Activated naive CD8-positive, alpha-beta T cell treated with anti-CD3 and anti-CD28 coated beads, Interleukin-2, amount 50 U/mL, for 24 hours (primary cell): ENCODE results near the gene SENP1.

Experiments used
- ATAC-seq: fragments of 150-1000 bp; cut with Tn5 transposase; one replicate; pipeline ENCODE4 v1.10.0; 2021
- DNase-seq: peaks from one replicate; pipeline ENCODE4 v3.0.0; 2021
- H3K27ac Mint-ChIP-seq: one replicate; pipeline ENCODE4 v1.8.0; 2021; ENCODE audit warnings: mild to moderate bottlenecking, mixed read lengths
- H3K27me3 Mint-ChIP-seq: one replicate; pipeline ENCODE4 v1.8.0; 2021; ENCODE audit warnings: mixed read lengths
- H3K36me3 Mint-ChIP-seq: one replicate; pipeline ENCODE4 v1.8.0; 2021; ENCODE audit warnings: low read depth, mixed read lengths
- H3K4me1 Mint-ChIP-seq: one replicate; pipeline ENCODE4 v1.8.0; 2021; ENCODE audit warnings: mixed read lengths
- H3K4me3 Mint-ChIP-seq: one replicate; pipeline ENCODE4 v1.8.0; 2021; ENCODE audit warnings: mild to moderate bottlenecking, moderate library complexity, mixed read lengths
- H3K9me3 Mint-ChIP-seq: one replicate; pipeline ENCODE4 v1.8.0; 2021; ENCODE audit warnings: mixed read lengths

The SENP1 gene

DNA sequence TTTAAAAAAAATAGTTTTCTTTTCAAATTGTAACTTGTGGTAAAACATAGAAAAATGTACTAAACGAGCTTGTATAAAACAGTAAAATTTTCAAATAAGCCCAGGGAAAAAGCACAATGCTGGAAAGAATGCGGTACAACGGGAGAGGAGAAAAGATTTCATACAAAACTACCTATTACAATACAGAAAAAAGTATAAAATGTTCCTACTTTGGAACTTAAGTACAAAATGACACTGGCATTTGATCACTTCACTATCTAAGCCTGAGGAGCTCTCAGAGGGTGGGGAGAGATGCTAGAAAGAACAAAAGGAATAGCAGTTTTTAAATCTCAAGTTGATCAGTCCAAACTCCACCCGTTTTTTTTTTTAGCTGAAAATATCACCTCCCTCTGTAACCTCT is 62.1 kb downstream of the SENP1 start:
- no peaks in the 10 kb centered on the region for H3K4me1 Mint-ChIP-seq
- no peak overlapping the region for H3K27ac Mint-ChIP-seq
- ATAC-seq (no peak), DNase-seq (no peak)
- no peak overlapping the region for H3K4me3 Mint-ChIP-seq
- no peaks in the 10 kb centered on the region for H3K9me3 Mint-ChIP-seq
- peaks cover 32% of the 10 kb centered on the region for H3K36me3 Mint-ChIP-seq
- H3K27me3 Mint-ChIP-seq, result no peaks in the 10 kb centered on the region

DNA sequence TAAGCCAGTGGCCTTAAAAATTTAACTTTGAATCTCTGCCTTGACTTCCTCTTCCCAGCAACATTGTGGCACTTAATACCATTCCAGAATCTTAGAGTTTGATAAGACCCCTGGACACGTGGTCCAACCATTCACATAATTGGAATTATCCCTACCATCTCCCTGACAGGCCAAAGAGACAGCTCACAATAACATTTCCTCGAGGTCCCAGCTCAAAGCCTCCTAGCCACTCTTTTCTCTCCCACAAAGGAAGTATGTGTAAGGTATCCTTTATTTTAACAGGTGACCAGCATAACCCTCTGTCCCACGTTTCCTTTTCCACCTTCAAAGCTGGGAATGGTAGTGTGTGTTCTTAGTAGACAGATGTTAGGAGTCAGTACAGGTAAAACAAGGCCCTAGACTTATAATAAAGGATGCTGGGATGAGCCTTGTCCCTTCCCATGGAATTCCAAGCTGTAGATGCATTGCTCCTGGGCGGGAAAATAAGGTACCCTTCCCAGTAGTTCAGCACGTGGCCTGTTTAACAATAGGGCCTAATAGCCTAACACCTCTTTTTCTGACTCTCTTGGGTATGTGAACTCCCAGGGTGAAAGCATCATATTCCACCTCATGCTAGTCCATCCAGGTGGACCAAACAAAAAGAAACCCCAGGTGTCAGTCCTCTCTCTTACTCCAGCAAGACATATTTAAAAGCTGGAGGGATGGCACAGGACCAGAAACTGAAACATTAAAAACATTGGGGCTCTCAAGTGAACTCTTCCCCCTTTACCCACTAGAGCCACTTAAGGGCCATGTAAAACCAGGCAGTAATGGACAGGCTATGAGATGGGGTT is 64.1 kb downstream of the SENP1 start:
- Mint-ChIP-seq H3K36me3 (peaks cover 25% of the 10 kb centered on the region), H3K27me3 (no peaks in the 10 kb centered on the region)
- no peak for ATAC-seq

DNA sequence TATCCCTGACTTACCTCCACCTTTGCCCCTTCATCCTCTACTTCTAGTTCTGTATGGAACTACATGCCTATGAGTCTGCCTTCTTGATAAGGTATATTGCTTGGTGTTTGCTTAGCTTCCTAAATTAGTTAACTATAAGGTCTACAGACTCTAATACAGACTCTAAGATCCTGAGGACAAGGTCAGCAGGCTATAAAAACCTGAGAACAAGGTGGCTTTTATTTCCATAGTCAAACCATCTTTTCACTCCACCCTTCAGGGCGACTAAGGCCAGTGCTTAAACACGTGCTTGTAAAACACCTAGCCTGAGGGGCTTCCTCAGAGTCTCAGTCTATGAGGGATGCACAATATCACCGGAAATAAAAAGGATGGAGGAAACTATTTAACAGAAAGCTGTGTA is 65.5 kb downstream of the SENP1 start:
- H3K27me3 Mint-ChIP-seq, result no peaks in the 10 kb centered on the region
- H3K4me3 Mint-ChIP-seq, result no peak overlapping the region
- DNase-seq (no peak), ATAC-seq (no peak)
- no peak overlapping the region for H3K27ac Mint-ChIP-seq
- peaks cover 18% of the 10 kb centered on the region for H3K36me3 Mint-ChIP-seq
- peaks cover 2% of the 10 kb centered on the region for H3K4me1 Mint-ChIP-seq
- no peaks in the 10 kb centered on the region for H3K9me3 Mint-ChIP-seq

More for the DNA sequence above, 64.1 kb downstream of the SENP1 start:
- no peaks in the 10 kb centered on the region for H3K9me3 Mint-ChIP-seq
- peaks cover 2% of the 10 kb centered on the region for H3K4me1 Mint-ChIP-seq
- H3K27ac Mint-ChIP-seq, result no peak overlapping the region
- H3K4me3 Mint-ChIP-seq, result no peak overlapping the region
- DNase-seq, result no peak

DNA sequence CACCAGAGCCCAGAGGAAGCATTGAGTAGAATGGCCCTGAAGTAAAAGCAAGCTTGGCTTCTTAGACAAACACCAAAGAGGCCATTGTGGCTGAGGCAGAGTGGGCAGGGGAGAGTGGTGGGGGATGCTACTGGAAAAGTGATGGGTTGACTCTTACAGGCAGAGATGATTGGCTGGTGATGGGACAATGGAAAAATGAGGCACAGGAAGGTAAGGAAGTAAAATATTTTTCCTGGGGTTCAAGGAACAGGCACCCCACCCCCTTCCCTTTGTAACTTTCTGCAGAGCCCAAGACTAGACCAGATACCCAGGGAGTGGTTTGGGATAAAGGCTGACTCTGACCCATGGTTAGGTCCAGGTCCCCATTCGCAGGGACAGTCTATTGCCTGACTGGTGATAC is 66.7 kb downstream of the SENP1 start:
- Mint-ChIP-seq H3K4me1 (peaks cover 2% of the 10 kb centered on the region), H3K27ac (no peak overlapping the region), H3K4me3 (no peak overlapping the region), H3K27me3 (no peaks in the 10 kb centered on the region), H3K36me3 (peaks cover 11% of the 10 kb centered on the region), H3K9me3 (no peaks in the 10 kb centered on the region)
- ATAC-seq (no peak), DNase-seq (no peak)

DNA sequence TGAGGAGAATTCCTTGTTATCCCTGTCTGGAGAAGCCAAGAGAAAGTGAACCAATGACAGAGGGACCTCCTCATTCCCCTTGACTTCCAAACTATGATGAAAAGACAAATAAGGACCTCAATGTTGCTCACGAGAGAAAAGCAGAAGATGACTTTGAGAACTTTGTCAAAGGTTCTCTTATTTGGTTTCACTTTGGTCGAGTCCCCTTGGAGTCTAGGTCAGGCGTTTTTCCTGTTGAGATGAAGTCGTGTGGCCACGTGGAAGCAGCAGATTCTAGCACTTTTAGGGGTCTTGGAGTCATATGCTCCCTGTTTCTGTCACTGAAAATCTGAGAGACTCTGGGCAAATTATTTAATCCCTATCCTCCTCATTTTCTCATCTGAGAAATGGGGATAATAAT is 67.8 kb downstream of the SENP1 start:
- Mint-ChIP-seq H3K27me3 (no peaks in the 10 kb centered on the region), H3K4me3 (no peak overlapping the region), H3K27ac (no peak overlapping the region), H3K9me3 (no peaks in the 10 kb centered on the region), H3K36me3 (peaks cover 4% of the 10 kb centered on the region), H3K4me1 (peaks cover 2% of the 10 kb centered on the region)
- ATAC-seq (no peak), DNase-seq (no peak)

DNA sequence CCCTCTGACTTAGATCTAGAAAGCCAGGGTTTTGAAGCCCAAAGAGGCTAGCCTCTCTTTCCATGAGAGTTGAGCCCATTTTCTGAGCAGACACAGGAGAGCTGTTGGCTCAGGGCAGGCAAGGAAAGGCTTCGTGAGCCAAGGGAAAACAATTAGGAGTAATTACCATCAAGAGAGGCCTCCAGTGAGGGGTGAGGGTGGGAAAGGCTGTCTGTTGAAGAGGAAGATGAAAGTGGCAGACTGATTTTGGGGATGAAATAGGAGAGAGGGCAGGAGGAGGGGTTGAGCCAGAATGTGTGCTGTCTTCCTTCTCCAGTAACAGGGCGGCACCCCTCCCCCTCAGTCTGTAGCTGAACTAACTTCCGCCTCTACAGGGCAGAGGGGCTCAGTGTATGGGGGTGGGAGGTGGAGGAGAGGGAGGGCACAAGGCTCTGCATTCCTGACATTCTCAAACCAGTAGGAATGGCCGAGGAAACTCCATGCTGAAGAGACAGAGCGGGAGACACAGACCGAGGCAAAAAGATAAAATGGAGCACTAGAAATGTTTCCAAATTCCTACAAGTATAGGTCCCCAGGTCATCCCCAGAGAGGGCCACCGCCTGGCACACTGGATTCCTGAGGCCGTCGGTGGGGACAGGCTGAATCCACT is 68.5 kb downstream of the SENP1 start:
- ATAC-seq (no peak), DNase-seq (no peak)
- H3K27ac Mint-ChIP-seq, result no peak overlapping the region
- H3K36me3 Mint-ChIP-seq, result peaks cover 1% of the 10 kb centered on the region
- no peaks in the 10 kb centered on the region for H3K9me3 Mint-ChIP-seq
- H3K4me3 Mint-ChIP-seq, result no peak overlapping the region
- H3K4me1 Mint-ChIP-seq, result peaks cover 2% of the 10 kb centered on the region
- H3K27me3 Mint-ChIP-seq, result no peaks in the 10 kb centered on the region

DNA sequence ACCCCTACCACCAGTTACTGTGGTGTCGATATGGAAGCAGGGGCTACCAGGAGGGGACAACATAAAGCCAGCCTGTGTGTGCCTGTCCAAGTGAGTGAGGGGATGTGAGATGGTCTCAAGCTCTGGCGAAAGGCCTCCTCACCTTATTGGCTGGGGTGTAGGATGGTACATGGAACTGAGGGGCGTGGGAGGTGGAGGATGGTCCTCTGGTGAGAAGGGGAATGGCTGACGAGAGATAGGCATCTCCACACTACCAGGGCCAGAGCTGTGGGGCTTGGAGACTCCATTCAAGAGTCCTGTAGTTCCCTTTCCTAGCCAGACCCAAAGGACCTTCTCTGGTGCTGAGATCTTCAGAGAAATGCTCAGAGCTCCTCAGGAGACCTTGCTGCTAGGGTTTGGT is 69.1 kb downstream of the SENP1 start:
- DNase-seq, result no peak
- Mint-ChIP-seq H3K4me1 (peaks cover 2% of the 10 kb centered on the region), H3K27ac (no peak overlapping the region), H3K27me3 (no peaks in the 10 kb centered on the region), H3K9me3 (no peaks in the 10 kb centered on the region), H3K4me3 (no peak overlapping the region), H3K36me3 (no peaks in the 10 kb centered on the region)
- ATAC-seq, result no peak

DNA sequence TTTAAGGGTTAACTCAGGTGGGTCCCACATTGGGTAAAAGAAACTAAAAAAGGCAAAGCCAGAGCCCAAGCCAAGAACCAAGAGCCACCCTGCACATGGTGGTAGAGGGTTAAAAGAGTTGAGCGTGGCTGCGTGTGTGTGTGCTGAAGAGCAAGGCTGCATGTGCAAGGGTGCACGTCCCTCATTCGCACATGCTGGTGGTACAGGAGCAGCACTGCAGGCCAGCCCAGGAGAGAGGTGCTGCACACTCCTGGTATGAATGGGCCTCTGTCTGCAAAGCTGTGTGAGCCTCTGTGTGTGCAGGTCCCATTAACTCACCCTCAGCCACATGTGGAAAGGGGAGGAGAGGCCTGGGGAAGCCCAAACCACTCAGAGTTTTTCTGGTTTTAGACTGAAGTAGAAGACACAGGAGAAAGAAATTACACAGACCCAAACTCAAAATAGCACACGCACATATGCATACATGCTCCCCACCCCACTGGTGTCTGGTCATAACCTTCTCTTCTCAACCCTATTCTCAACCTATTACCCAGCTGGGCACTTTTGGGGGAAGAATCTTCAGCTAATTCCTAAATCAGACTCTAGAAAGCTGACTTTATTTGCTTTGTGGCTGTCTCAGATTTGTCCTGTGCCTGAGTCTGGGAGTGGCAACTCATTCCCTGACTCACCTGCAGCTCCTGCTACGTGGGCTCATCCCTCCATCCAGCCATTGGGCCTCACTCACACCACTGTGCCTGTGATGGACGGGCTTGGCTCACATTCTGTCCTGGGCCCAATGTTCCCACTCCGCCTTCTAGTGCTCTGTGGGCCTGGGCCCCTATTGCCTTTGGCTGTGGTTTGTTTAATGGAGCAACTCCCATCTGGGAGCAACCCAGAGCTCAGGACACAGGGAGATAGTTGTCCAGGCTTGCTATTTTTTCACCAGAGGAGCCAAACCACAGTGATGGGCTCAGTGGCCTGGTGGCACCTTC is 70.8 kb downstream of the SENP1 start:
- H3K4me3 Mint-ChIP-seq, result no peak overlapping the region
- no peaks in the 10 kb centered on the region for H3K27me3 Mint-ChIP-seq
- H3K36me3 Mint-ChIP-seq, result no peaks in the 10 kb centered on the region
- DNase-seq (no peak), ATAC-seq (no peak)
- no peaks in the 10 kb centered on the region for H3K9me3 Mint-ChIP-seq
- H3K27ac Mint-ChIP-seq, result no peak overlapping the region
- peaks cover 2% of the 10 kb centered on the region for H3K4me1 Mint-ChIP-seq

DNA sequence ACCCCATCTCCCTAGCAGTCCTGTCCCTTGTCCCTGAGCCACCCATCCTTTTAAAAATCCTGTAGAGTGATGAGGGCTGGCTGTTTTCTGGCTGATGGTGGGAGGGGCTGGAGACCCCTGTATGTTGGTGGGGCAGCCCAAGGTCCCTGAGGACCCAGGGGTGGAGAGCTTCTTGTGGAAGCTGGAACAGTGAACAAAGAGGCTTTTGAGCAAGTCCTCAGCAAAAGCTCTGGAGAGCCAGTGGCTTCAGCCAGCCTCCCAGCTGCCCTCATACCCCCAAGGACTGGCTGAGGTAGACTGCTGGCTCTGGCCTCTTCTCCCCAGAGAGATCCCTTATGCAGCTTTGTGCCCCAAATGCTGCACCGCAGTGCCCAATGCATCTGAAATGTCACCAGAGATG is 72.4 kb downstream of the SENP1 start:
- no peak overlapping the region for H3K27ac Mint-ChIP-seq
- no peak for ATAC-seq
- no peaks in the 10 kb centered on the region for H3K9me3 Mint-ChIP-seq
- no peak for DNase-seq
- H3K4me3 Mint-ChIP-seq, result no peak overlapping the region
- no peaks in the 10 kb centered on the region for H3K36me3 Mint-ChIP-seq
- peaks cover 2% of the 10 kb centered on the region for H3K4me1 Mint-ChIP-seq
- no peaks in the 10 kb centered on the region for H3K27me3 Mint-ChIP-seq

DNA sequence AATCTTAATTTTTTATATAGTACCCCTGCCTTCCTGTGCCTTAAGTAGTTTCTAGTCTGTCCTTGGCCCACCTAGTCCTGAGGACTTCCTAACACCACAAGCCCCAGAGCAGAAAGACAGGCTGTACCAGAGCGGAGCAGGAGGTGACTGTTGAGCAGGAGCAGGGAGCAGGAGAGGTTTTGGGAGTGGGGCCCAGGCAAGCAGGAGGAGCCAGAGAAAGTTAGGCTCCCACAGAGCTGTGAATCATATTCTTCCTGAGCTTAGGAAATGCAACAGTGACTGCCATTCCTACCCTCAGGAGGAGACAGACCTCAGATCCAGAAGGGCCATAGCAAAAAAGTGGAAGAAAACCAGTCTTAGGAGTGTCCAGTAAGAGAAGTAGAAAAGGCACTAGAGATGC is 73.3 kb downstream of the SENP1 start:
- ATAC-seq (no peak), DNase-seq (no peak)
- Mint-ChIP-seq H3K36me3 (no peaks in the 10 kb centered on the region), H3K4me3 (no peak overlapping the region), H3K9me3 (no peaks in the 10 kb centered on the region), H3K27ac (no peak overlapping the region), H3K4me1 (peaks cover 2% of the 10 kb centered on the region), H3K27me3 (no peaks in the 10 kb centered on the region)

DNA sequence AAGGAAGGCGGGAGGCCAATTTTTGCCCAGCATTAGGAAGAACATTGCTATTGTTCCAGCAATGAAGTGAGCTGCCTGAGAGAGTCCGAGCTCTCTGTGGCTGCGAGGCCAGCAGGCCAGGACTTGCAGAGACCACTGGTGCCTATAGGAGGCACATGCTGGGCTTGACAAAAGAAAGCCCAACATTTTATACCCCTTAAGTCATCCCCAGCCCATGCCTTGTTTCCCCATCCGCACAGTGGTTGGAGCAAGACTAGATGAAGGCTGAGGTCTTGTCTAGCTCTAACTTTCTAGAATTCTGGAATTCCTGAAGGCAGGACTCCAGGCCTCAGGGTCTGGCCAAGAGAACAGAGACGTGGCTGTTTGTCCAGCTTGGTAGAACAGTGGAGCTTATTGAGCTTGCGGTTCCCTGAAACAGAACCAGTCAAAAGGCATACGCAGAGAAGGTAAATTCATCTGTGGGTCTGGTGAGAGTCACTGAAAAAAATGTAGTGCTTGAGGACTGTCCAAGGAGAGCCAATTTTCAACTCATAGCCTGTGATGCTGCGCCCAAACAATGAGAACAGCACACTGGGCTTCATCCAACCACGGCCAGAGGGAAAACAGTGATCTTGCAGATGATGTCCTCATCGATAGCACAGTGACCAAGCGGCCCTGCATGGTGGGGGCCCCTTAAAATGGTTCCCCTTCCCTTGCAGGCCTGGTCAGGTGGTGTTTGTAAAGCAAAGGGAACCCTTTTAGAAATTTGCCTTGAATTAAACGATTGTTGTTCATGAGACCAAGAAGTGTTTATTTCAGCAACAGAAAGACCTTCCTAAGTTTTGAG is 74.5 kb downstream of the SENP1 start:
- ATAC-seq, result no peak
- H3K9me3 Mint-ChIP-seq, result no peaks in the 10 kb centered on the region
- no peaks in the 10 kb centered on the region for H3K4me1 Mint-ChIP-seq
- H3K27me3 Mint-ChIP-seq, result peaks cover 1% of the 10 kb centered on the region
- H3K36me3 Mint-ChIP-seq, result no peaks in the 10 kb centered on the region
- H3K27ac Mint-ChIP-seq, result no peak overlapping the region
- no peak overlapping the region for H3K4me3 Mint-ChIP-seq
- no peak for DNase-seq

DNA sequence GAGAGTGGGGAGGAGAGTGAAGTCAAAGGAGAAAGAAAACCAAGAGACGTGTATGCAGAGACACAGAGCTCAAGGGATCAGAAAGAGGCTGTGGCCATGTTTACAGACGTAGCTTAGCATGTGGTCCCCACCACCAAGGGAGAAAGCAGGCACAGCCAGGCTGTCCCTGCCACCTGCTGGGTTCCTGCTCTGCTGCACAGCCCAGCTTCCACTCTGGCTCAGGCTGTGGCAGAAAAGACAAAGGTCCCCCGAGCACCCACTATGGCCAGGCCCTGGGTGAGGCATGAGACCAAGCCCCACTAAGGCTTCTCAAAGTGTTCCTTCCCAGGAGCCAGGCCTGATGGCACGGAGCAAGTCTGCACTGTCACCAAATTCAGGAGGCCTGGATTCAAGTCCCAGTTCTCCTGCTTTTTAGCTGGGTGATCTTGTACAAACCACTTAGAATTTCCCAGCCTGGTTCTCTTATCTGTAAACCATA is 75.7 kb downstream of the SENP1 start:
- no peak overlapping the region for H3K4me3 Mint-ChIP-seq
- DNase-seq (no peak), ATAC-seq (no peak)
- H3K27me3 Mint-ChIP-seq, result peaks cover 1% of the 10 kb centered on the region
- no peaks in the 10 kb centered on the region for H3K9me3 Mint-ChIP-seq
- H3K27ac Mint-ChIP-seq, result no peak overlapping the region
- H3K4me1 Mint-ChIP-seq, result no peaks in the 10 kb centered on the region
- no peaks in the 10 kb centered on the region for H3K36me3 Mint-ChIP-seq

DNA sequence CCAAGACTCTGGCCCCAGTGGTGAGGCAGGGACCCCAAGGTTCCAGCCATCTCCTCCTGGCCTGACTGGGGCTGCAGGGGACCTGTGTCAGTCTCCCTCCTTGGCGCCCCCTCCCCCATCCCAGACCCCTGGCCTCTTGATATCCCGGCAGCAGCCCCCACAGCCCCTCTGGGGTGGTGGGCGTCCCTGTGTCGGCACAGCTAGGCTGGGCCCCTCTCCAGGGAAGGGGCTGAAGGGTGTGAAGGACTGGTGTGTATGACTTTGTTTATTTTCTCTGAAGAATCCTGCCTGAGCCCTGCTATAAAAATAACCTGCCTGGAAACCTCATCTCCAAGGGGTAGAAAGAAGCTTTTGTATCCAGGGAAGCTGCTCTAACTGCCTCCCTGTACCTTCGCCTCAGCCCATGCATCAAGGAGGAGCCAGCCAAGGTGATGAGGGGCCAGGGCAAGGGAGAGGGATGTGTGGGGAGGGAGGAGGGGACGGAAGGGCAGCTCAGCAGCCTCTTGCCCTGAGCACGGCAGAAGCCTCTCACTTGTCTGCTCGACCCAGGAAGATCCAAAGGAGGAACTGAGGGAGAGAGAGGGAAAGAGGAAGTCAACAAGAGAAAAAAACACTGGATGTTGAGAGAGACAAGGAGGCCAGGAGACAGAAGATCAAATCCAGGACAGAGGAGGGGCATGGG is 76.2 kb downstream of the SENP1 start:
- Mint-ChIP-seq H3K27me3 (peaks cover 1% of the 10 kb centered on the region), H3K36me3 (no peaks in the 10 kb centered on the region), H3K9me3 (no peaks in the 10 kb centered on the region), H3K27ac (no peak overlapping the region), H3K4me1 (no peaks in the 10 kb centered on the region), H3K4me3 (no peak overlapping the region)
- ATAC-seq (no peak), DNase-seq (no peak)
